HG02588 (cell line): ENCODE results near the gene ESR2.

Source experiments
- ATAC-seq: cut with Tn5 transposase; IDR thresholded peaks from one replicate; pipeline ENCODE4 v1.9.1; 2021; ENCODE audit warnings: mild to moderate bottlenecking, moderate library complexity; ENCODE audit not compliant: unreplicated experiment

The ESR2 gene

DNA sequence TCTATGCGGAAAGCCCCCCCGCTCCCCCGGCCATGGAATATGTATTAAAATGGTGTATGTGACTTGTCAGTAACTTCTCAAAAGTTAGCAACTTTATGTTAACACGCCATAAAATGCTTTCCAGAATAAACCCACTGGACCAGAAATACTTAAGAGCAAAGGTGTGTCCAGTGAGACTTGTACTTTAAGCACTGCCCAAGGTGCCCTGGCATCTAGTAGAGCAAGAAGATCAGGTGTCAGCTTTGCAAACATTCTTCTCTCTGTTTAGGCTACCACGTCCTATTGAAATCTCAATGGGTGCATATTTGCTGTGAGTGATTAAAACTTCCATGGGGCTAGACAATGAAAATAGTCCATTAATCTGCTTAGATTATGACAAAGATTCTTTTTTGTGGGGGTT is 201.2 kb downstream of the ESR2 start:
- no peak for ATAC-seq

DNA sequence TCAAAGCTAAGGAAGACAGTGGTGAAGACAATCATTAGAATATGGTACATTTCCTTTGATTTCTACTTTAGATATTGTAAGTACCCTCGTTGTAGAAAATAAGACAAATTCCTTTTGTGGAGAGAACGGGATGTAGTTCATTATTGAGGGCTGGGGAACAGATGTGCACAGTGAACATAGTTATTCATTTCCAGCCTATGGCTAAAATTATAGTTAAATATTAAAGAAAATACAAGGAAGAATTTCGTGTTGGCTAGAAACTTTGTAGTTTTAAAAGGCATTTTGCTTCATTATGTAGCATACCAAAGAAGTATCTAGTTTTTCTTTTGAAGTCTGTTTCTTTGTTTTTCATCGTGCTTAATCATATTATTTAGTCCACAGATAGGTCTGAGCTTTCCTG is 201.8 kb downstream of the ESR2 start:
- ATAC-seq: no peak

DNA sequence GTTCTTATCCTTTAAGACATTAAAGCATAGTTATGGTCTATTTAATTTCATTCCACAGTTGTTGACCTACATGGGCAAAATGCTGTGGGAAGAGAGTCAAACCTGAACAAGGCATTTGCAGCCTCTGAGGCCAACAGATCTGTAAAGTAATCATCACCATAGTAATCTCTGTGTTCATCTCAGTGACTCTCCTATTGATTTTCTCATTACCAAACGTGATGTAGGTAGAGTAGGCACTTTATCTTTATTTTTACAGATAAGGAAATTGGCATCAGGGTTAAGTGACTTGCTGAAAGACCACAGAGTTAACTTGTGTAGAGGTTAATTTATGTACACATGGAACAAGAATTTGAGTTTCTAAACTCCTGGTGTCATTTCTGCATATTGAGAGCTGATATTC is 203.0 kb downstream of the ESR2 start:
- ATAC-seq: no peak

DNA sequence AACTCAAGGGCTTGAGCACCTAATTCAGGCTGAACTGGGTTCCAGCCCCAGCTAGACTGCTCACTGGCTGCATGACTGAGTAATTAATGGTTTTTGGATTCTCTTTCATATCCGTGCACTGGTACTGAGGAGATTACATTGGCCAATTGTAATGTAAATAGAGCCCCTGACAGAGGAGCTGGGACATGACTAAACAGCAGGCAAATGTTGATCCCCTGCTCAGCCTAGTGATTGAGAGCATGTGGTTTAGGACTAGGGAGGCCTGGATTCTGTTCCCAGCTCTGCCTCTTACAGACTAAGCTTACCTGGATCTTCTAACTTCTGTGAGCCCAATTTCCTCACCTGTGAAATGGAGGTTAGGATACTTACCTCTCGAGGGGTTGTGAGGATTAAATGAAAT is 204.3 kb downstream of the ESR2 start:
- ATAC-seq: no peak

DNA sequence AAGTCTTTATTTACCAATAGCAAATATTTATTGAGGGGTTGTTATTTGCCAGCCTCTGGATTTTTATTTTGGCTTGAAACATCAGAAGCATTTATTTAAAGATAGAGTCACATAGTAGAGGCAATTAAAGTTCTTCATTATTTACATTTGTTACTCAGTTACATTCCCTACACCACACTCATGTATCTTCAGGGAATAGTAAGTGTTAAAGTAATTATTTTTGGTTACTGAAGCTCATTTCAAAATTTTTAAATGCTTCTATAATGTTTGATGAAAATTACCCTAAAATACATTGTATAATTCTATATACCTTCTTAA is 205.6 kb downstream of the ESR2 start:
- no peak for ATAC-seq

DNA sequence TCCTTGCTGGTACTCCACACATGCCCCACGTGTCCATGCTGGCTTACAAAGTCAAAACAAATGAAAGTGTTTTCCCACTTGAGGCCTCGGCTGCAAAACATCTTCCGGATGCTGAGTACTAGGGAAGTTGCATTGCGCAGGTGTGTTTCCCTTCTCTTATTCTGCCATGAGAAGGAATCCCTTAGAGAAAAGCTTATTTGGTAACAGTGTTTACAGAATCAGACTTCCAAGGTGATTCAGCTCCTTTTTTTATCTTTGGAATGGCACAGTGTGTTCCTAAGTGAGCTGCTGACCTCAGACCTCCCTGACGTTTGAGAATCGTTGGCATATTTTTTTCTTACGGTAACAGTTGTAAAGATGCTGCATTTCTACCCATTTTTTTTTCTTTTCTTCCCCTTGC is 211.3 kb downstream of the ESR2 start:
- no peak for ATAC-seq

DNA sequence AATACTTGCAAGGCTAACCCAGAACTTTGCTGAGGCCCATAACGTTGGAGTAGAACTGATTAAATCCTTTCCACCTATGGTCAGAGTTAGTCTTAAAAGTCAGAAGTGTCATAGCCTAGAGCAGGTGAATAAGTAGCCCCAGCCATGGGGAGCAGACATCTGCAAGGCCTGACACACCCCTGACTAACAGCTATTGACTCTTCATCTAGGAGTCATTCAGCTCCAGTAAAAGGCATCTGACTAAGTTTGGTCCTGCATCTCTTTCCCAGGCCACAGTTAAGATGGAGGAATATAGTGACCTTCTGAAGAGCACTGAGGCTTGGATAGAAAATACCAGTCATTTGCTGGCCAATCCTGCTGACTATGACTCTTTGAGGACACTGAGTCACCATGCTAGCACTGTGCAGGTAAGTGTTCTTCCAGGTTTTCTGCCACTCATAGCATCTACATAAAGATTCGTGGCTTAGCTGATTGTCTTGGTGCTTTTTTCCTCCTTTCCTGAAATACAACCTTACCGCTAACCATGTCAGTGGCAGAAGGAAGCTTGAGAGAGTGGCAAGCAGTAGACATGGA is 212.9 kb downstream of the ESR2 start:
- ATAC-seq: no peak

DNA sequence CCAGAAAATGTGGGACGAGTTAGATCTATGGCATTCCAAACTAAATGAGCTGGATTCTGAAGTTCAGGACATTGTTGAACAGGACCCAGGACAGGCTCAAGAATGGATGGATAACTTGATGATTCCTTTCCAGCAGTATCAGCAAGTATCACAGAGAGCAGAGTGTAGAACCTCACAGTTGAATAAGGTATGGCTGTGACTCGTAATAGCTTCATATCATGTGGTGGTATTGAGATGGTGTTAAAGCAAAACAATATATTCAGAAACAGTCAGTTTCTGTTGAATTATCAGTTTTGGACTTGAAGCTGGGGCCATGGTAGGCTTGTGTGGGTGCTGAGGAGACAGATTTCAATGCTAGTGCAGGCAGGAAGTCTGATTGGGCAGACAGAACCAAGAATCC is 213.7 kb downstream of the ESR2 start:
- no peak for ATAC-seq

DNA sequence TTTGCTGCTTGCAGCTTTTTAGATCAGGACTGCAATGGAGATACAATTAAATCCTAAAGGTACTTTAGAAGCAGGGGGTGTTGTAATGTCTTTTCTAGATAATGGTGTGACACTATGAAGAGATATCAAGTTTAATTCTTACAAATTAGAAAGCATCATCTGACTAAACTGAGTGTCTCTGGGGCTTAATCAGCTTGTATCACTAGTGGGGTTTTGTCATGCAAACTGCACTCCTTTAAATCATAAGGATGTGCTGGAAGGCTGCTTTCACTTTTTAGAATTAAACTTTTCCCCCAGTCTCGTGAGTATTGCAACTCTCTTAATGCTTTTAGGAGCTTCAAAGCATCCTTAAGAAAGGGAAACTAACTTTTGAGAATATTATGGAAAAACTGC is 218.6 kb downstream of the ESR2 start:
- no peak for ATAC-seq

DNA sequence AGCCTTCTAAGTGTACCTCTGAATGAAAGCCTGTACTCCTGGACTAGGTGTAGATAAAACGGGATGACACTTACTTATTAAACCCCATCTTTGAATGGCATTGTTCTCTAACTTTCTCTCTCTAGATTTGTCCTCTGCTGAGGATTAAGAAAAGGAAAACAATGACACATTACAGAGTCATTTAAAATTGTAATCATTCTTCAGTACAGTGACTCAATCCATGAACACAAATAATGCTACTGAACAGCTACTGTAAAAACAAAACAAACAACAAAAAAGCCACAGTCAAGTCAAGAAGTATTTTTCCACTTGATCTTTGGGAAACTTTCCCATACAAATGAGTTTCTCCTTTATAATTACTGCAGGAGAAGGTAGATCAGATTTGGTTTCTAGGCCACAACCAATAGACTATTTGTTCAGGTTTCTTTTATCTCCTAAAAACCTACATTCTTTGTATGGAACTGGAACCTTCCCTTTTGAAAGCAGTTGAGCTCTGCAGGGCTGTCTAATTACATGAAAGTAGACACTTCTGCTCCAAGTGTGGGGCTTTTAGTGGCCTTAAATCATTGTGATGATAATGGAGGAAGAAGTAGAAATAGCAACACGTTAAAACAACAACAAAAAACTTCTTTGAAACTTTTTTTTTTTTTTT is 219.1 kb downstream of the ESR2 start:
- no peak for ATAC-seq

DNA sequence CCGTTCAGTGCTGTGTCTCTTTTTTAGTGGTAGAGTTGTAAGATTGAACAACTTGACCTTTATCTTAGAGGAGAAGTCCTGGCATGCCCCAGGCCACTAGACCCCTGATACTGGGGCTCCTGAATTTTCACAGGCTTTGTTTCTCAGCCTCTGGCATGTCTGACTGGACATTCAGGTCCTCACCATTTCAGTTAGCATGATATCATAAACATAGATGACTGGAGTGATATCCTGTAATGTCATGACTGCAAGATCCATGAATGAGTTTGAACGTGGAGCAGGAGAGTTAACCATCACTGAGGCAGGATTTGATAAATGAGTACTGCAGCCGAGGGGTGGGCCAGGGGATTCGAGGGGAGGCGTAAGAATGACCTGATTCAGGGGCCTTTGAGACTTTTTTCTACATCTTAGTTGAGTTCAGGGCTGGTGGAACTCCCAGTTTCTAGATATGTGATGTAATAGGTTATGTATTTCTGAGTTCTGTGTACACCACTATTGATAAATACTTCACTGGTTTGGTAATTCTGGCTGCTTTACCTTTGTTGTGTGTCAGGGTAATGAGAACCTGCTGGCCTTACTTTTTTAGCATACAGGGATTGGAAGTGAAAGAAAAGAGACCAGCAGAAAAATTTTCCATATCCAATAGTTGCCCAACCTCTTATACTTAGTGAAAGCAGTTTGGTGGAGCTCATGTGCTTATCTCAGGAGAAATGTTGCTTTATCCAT is 224.4 kb downstream of the ESR2 start:
- ATAC-seq: no peak

DNA sequence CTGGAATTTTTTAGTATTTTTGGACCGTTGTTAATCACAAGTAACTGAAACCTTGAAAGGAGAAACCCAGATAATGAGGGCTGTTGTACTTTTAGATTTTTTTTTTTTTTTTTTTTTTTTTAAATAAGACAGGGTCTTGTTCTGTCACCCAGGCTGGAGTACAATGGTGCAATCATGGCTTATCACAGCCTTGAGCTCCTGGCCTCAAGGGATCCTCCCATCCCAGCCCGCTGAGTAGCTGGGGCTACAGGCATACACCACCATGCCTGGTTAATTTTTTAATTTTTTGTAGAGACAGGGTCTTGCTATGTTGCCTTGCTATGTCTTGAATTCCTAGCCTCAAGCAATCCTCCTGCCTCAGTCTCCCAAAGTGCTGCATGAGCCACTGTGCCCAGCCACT is 229.7 kb downstream of the ESR2 start:
- no peak for ATAC-seq

DNA sequence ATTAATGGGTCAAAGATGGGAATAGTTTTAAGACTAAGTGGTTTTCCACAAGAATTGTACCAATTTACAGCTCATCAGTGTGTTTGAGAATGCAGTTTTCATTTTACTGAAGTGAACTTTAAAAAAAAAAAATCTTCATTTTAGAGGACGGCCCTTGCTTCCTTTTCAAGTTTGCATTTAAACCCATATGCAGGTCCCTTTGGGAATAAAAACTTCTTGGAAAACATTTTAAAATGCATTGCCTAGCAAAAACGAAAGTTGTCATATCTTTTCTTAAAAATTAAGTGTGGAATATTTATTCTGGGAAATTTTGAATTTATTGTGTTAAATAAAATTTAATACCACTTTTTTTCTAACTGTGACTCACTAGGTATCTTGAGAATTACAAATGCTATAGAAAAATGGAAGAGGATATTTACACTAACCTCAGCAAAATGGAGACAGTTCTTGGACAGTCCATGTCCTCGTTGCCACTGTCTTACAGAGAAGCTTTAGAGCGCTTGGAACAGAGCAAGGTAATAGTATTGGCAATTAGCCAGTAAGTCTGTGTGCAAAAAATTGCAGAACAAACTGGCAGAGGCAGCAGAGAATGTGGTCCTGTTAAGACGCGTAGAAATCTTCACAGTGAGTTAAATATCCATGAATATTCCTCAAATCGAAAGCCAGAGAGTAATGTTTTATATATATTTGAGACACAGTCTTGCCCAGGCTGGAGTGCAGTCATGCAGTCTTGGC is 231.6 kb downstream of the ESR2 start:
- ATAC-seq: no peak

DNA sequence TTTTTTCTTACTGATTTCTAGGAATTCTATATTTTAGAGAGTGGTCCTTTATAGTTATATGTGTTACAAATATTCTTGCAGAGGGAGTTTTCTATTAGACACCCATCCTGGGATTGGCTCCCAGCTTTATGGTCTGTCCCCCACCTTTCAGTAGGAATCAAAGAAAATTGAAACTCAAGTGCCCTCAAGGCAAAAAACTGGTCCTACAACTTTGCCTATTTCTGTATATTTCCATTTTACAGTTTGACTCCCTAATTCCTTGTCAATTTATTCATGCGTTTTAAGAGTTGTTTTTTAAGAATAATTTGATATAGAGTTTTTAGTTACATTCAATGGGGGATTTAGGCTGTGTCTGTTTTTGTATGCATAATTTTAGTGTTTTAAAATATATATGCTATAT is 232.5 kb downstream of the ESR2 start:
- no peak for ATAC-seq

DNA sequence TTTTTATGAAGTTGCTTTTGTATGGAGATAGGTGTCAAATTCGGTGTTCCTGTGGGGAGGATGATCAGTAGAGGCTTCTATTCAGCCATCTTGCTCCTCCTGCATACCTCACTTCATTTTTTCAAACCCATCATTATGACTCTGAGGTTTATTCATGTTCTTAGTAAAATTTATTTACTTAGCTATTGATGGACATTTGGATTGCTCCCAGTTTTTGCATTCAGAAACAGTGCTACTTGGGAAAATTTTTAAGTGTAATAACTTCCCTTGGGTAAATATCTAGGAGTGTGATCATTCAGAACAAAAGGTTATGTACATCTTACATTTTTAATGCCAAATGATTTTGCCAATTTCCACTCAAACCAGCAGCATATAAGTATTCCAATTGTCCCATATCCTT is 233.1 kb downstream of the ESR2 start:
- no peak for ATAC-seq

DNA sequence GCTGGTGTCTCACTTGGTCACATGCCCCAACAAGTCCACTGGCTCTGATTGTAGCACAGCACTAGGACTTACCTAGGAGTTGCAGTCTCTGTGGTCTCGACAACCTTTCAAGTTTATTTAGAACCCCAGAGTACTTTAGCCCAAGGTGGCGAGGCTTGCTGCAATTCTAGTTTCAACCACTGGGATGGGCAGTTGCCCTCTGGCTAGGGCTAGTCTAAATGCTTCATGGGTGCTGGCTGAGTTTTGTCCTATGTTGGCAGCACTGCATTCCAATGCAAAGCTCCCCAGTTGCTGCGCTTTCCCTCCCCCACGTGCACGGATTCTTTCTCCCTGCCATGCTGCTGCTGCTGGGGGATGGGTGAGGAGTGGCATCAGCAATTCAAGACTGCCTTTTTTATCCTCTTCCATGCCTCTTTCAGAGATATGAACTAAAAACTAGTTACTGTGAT is 233.5 kb downstream of the ESR2 start:
- ATAC-seq: no peak

DNA sequence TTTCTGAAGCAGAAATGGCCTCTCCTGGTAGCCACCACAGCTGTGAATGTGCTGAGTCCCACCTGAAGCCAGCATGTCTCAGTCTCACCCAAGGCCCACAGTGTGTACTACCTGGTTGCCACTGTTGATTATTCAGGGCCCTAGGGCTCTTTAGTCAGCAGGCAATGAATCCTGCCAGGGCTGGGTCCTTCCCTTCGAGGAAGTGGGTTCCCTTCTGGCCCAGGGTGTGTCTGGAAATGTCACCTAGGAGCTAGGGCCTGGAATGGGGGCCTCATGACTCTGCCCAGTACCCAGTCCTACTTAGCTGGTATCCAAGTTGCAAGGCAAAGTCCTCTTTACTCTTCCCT is 234.0 kb downstream of the ESR2 start:
- no peak for ATAC-seq

DNA sequence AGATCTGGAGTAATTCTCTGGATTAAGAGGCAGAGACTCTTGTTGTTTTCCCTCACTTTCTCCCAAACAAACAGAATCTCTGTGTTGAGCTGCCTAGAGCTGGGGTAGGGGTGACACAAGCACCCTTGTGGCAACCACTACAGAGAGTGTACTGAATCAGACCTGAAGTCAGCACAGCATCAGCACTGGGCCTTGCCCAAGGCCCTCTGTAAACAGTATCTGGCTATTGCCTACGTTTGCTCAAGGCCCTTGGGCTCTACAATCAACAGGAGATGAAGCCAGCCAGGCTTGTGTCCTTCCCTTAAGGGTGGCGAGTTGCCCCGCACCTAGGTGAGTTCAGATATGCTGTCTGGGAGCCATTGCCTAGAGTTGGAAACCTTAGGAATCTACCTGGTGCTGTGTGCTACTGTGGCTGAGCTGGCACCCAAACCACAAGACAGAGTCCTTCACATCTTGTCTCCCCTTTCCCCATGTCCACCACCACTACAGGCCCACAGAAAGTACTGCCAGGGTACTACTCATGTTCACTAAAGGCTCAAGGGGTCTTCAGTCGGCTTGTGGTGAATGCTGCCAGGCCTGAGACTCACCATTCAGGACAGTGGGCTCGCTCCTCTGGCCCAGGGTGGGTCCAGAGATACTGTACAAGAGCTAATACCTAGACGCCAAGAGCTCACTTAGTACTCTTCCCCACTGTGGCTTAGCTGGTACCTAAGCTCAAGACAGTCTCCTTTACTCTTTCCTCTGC is 234.5 kb downstream of the ESR2 start:
- no peak for ATAC-seq

DNA sequence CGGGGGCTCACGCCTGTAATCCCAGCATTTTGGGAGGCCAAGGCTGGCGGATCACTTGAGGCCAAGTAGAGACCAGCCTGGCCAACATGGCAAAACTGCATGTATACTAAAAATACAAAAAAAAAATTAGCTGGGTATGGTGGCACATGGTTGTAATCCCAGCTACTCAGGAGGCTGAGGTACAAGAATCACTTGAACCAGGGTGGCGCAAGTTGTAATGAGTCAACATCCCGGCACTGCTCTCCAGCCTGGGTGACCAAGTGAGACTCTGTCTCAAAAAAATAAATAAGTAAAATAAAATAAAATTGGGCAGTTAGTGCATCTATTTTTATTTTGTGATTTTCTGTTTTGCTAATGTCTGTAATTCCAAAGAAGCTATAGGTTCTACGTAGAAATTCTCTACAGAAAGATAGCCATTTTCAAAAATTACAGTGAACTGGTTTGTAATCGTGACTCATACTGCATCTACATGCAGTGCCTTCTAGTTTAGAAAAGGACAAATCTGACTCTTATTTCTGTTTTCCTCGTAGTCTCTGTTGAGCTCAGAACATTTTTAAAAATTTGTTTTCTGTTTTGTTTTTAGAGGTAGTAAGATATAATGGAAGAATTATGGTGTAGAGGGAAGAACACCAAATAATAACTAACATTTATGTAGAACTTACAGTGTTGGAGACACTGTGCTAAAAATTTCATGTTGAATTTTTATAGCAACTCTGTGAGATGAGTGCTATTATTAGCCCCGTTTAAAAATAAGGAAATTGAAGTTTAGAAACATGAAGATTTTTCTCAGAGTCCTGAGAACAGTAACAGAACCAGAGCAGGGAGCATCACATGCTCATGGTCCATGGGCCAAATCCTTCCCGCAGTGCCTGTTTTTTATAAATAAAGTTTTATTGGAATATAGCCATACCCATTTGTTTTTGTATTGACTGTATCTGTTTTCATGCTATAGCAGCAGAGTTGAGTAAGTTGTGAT is 240.2 kb downstream of the ESR2 start:
- ATAC-seq: no peak
